Measurements from ENCODE around the gene ERC2.

The ERC2 gene

DNA sequence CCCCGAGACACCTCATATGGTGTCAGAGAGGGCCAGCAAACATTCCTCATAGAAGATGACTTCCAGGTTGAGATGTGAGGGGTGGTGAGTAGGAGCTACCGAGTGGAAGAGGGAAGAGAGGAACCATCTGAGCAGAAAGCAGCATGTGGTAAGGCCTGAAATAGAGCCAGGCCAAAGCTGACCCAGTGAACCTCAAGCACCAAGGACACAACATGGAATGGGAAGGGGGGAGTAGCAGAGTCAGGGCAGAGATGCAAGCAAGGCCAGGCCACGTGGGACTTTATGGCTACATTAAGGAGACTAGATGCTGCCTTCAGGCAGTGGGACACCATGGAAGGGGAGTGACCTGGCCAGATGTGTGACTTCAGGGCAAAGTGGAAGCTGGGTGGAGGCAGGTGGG, 942.8 kb downstream of the ERC2 start:
- Histone ChIP-seq H3K4me1 (ENCODE audit: control insufficient read depth, insufficient read depth, low read length) (peaks cover 6% of the 10 kb centered on the region), H3K27me3 (ENCODE audit: control insufficient read depth, insufficient read depth, low read length) (no peaks in the 10 kb centered on the region), H3K9ac (ENCODE audit: low read length) (no peak overlapping the region), H3K27ac (ENCODE audit: low read depth, low read length) (no peak overlapping the region), H3K4me3 (ENCODE audit: low read length) (no peak overlapping the region), H3K36me3 (ENCODE audit: control insufficient read depth, insufficient read depth, low read length) (no peaks in the 10 kb centered on the region)

DNA sequence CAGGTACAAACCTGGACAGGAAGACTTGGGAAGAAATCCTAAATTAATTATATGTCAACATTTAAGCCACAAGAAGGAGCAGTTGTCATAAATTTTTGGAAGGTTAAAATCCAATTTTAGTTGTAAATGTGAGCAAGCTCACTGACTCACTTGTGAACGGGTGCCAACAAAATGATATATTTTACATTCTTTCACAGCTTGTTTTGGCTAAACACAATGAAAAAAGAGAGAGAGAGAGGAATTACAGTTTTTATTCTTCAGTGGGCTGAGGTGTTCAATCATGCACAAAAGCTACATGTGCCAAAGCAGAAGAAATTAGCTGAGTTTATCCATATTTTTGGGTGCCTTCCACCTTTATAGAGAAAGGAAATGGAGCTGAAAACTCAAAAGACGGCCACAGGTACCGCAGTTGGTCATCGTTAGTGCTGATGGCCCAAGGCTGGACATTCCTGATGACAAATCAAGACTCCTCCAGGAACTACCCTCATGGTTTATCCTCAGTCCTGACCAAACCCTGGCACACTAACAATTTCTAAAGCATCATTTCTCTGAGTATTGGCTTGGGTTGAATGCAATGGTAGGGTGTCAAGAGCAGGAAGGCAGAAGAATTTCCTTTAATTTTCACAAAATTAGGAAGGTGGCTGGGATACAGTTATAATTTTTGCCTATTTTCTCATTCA, 943.6 kb downstream of the ERC2 start:
- no peaks in the 10 kb centered on the region for H3K36me3 ChIP-seq (ENCODE audit: control insufficient read depth, insufficient read depth, low read length)
- no peak overlapping the region for H3K4me3 ChIP-seq (ENCODE audit: low read length)
- peaks cover 6% of the 10 kb centered on the region for H3K4me1 ChIP-seq (ENCODE audit: control insufficient read depth, insufficient read depth, low read length)
- no peak overlapping the region for H3K27ac ChIP-seq (ENCODE audit: low read depth, low read length)
- no peak overlapping the region for H3K9ac ChIP-seq (ENCODE audit: low read length)
- no peaks in the 10 kb centered on the region for H3K27me3 ChIP-seq (ENCODE audit: control insufficient read depth, insufficient read depth, low read length)

DNA sequence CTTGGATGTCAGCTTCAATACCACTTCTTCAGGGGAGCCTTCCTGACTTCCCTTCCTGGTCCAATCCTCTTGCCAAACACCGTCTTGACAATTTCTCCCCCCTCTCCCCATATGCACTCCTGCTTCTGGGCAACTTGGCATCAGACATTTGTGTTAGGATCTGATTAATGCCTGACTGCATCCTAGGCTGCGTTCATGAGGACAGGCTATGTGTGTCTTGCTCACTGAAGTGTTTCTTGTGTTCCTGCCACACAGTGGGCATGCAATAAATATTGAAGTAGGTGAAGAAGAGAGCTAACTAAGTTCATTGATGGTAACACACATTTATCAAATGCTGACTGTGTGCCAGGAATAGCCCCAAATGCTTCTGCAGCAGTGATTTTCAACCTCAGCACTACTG, 944.8 kb downstream of the ERC2 start:
- Histone ChIP-seq H3K9ac (ENCODE audit: low read length) (no peak overlapping the region), H3K4me3 (ENCODE audit: low read length) (no peak overlapping the region), H3K4me1 (ENCODE audit: control insufficient read depth, insufficient read depth, low read length) (peaks cover 6% of the 10 kb centered on the region), H3K36me3 (ENCODE audit: control insufficient read depth, insufficient read depth, low read length) (no peaks in the 10 kb centered on the region), H3K27me3 (ENCODE audit: control insufficient read depth, insufficient read depth, low read length) (no peaks in the 10 kb centered on the region), H3K27ac (ENCODE audit: low read depth, low read length) (no peak overlapping the region)

DNA sequence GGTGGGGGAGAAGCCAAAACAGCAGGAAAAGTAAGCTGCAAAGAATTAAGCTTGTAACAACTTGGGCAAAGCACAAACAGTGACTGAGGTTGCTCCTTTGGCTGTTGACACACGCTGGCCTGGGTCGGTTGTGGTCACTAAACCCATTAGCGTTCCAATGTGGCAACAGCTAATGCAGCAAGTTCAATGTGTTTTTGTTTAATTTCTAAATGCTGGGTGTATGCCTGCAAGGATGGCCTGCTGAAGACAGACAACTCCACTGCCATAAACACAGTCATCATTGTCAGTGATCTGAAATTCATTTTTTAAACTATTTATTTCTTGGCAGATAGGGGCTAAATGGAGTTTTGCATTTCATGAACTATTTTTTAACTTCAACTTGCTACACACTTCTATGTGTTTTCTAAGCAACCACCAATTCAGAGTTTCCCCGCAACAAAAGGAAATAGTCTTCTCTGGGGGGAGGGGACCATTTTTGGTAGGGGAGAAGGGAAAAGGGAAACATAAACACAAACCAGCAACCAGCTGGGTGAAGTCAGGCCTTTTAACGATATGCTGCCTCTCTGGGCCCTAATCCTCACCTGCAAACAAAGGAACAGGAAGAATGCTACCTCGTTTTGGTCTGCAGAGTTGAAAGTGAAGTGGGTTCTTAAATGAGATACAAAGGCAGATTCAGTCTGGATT, 946.4 kb downstream of the ERC2 start:
- no peak overlapping the region for H3K9ac ChIP-seq (ENCODE audit: low read length)

DNA sequence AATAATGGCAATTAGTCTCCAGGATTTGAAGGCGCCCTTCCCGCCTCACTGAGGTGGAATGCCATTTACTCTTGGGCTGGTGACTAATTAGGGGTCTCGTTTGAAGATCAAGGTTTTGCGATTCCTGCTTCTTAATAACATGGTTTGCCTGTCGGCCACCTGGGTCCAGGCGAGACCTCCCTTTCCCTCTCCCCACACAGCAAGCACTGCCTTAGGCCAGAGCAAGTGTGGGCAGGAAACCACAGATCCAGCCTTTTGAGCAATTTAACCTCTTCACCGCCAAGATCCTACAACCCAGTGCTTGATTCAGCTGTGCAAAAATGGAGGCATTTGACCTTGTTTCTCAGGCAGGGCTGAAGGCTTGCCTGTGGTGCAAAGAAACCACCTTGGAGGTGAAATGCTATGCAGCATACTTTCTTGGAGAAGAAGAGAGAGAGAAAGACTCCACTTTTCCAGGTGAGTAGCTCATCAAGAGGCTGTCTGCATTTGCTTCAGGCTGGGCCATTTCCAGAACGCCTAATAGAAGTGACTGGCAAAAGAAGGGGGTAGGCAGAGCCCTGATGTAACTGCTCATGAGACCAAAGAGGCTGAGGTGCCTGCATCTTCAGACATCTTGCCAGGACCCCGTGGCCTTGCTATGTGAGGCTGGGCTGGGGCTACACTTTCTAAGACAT, 947.1 kb downstream of the ERC2 start:
- no peaks in the 10 kb centered on the region for H3K27me3 ChIP-seq (ENCODE audit: control insufficient read depth, insufficient read depth, low read length)
- H3K27ac ChIP-seq (ENCODE audit: low read depth, low read length): no peak overlapping the region
- no peaks in the 10 kb centered on the region for H3K36me3 ChIP-seq (ENCODE audit: control insufficient read depth, insufficient read depth, low read length)
- H3K4me1 ChIP-seq (ENCODE audit: control insufficient read depth, insufficient read depth, low read length): peaks cover 6% of the 10 kb centered on the region
- H3K9ac ChIP-seq (ENCODE audit: low read length): no peak overlapping the region
- no peak overlapping the region for H3K4me3 ChIP-seq (ENCODE audit: low read length)

More for the DNA sequence above, 946.4 kb downstream of the ERC2 start:
- H3K4me1 ChIP-seq (ENCODE audit: control insufficient read depth, insufficient read depth, low read length): peaks cover 6% of the 10 kb centered on the region
- H3K27ac ChIP-seq (ENCODE audit: low read depth, low read length): no peak overlapping the region
- no peak overlapping the region for H3K4me3 ChIP-seq (ENCODE audit: low read length)
- no peaks in the 10 kb centered on the region for H3K36me3 ChIP-seq (ENCODE audit: control insufficient read depth, insufficient read depth, low read length)
- no peaks in the 10 kb centered on the region for H3K27me3 ChIP-seq (ENCODE audit: control insufficient read depth, insufficient read depth, low read length)

DNA sequence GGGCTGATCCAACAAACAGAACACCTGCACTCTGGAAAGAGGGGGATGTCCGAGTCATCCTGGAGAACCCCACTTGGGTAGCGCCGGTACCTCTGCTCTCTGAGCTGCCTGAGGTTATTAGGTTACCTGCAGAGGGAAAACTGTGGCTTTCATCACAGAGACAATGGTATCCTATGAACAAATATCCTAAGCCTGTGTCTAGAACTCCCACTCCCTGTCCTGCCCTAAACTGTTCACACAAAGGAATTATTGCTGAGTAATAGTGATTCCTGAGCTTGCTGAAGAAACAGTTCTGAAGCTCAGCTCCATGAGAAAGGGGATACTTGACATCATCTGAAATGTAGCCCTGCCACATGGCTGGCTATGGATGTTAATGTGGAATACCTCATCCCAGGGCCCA, 949.2 kb downstream of the ERC2 start:
- no peaks in the 10 kb centered on the region for H3K27me3 ChIP-seq (ENCODE audit: control insufficient read depth, insufficient read depth, low read length)
- H3K36me3 ChIP-seq (ENCODE audit: control insufficient read depth, insufficient read depth, low read length): no peaks in the 10 kb centered on the region
- no peak overlapping the region for H3K9ac ChIP-seq (ENCODE audit: low read length)
- H3K4me1 ChIP-seq (ENCODE audit: control insufficient read depth, insufficient read depth, low read length): peaks cover 2% of the 10 kb centered on the region
- H3K27ac ChIP-seq (ENCODE audit: low read depth, low read length): no peak overlapping the region
- H3K4me3 ChIP-seq (ENCODE audit: low read length): no peak overlapping the region

DNA sequence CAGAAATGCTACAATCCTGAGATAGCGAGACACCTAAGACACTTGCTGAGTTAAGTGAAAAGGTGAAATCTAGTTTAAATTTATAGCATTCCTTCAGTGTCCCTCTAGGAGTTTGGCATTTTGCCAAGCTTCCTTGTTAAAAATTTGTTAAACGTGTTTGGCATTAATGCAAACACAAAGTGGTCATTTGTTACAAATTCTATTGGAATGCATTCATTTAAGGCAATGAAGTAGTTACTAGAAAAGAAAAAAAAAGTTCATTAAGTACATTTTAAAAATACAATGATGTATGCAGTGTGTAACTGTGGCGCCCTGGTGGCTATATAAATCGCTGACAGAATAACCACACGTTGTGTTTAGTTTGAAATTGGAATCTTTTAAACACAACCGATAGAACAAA, 949.8 kb downstream of the ERC2 start:
- no peak overlapping the region for H3K27ac ChIP-seq (ENCODE audit: low read depth, low read length)
- H3K4me1 ChIP-seq (ENCODE audit: control insufficient read depth, insufficient read depth, low read length): no peaks in the 10 kb centered on the region
- H3K36me3 ChIP-seq (ENCODE audit: control insufficient read depth, insufficient read depth, low read length): no peaks in the 10 kb centered on the region
- H3K4me3 ChIP-seq (ENCODE audit: low read length): no peak overlapping the region
- H3K9ac ChIP-seq (ENCODE audit: low read length): no peak overlapping the region
- H3K27me3 ChIP-seq (ENCODE audit: control insufficient read depth, insufficient read depth, low read length): no peaks in the 10 kb centered on the region

DNA sequence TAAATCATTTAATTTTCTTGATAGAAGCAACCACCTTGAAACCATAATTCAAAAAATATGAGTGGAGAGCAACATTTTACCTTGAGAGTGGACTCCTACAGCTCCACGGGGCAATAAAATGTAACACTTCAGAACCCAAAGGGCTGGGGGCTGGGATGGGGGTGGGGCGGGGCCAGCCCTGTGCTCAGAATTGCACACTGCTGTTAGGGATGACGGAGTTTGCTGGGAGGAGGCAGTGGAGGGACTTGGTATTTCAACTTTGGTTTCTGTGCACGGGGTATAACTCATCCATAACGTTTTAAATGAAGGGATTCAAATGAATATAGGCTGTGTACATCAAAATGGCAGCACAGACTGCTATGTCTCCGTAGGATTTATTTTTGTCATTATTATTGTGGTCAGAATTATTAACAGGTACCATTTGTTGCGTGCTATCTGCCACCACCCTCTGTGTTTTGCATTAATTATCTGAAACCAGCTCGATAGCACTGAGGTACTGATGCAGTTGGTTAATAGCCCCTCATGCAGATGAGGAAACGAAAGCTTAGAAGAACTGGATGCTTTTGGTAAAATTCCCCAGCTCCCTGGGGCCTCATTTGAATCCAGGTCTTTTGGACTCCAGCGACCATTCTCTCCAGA, 951.8 kb downstream of the ERC2 start:
- no peak overlapping the region for H3K4me3 ChIP-seq (ENCODE audit: low read length)
- no peak overlapping the region for H3K9ac ChIP-seq (ENCODE audit: low read length)
- H3K27me3 ChIP-seq (ENCODE audit: control insufficient read depth, insufficient read depth, low read length): no peaks in the 10 kb centered on the region
- H3K27ac ChIP-seq (ENCODE audit: low read depth, low read length): no peak overlapping the region
- peaks cover 5% of the 10 kb centered on the region for H3K4me1 ChIP-seq (ENCODE audit: control insufficient read depth, insufficient read depth, low read length)
- no peaks in the 10 kb centered on the region for H3K36me3 ChIP-seq (ENCODE audit: control insufficient read depth, insufficient read depth, low read length)

DNA sequence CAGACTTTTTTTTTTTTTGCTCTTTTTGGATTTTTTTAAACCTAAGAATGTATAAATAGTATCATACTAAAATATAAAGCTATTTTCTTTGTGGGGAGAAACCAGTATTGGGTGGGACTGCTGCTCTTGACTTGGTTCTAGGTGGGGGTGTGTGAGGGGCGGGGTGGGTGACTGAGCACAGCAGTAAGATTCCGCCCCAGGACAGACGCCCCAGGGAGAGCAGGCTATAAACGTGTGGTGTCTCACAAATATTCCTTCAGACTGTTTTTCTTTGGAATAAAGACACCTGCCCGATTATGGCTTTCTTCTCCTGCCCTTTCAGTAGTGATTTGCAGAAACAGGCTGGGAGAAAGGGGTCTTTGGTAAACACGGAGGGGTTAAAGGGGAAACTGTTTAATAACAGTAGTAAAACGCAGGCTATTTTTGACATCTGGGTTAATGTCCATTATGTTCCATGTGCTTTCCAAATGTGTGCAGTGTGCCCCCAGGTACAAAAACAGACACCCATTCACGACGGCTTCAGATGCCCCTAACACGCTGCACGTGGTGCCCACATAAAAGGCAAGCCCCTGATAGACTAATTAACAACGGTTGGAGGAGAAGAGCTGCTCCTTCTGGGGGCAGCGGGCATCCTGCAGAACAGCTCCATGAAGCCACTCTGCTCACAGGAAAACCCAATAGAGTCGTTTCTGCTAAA, 952.6 kb downstream of the ERC2 start:
- Histone ChIP-seq H3K36me3 (ENCODE audit: control insufficient read depth, insufficient read depth, low read length) (no peaks in the 10 kb centered on the region), H3K9ac (ENCODE audit: low read length) (no peak overlapping the region), H3K4me1 (ENCODE audit: control insufficient read depth, insufficient read depth, low read length) (peaks cover 5% of the 10 kb centered on the region), H3K27ac (ENCODE audit: low read depth, low read length) (no peak overlapping the region), H3K27me3 (ENCODE audit: control insufficient read depth, insufficient read depth, low read length) (no peaks in the 10 kb centered on the region), H3K4me3 (ENCODE audit: low read length) (no peak overlapping the region)

DNA sequence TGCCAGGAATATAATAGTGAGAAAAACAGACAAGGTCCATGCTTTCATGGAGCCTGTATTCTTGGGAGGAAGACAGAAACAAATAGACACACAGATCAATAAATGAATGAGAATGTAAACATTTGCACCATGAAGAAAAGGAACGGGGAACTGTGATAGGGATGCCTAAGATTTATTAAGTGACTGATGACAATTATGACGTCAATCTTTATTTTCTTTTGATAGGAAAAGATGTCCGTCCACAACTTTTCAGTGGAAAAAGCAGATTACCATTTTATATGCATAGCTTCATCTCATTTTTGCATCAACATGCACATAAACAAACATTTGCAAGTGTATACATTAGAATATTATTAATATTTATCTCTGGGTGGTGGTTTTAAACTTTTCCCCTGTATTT, 953.3 kb downstream of the ERC2 start:
- Histone ChIP-seq H3K4me1 (ENCODE audit: control insufficient read depth, insufficient read depth, low read length) (peaks cover 5% of the 10 kb centered on the region), H3K4me3 (ENCODE audit: low read length) (no peak overlapping the region), H3K27ac (ENCODE audit: low read depth, low read length) (no peak overlapping the region), H3K27me3 (ENCODE audit: control insufficient read depth, insufficient read depth, low read length) (no peaks in the 10 kb centered on the region), H3K36me3 (ENCODE audit: control insufficient read depth, insufficient read depth, low read length) (no peaks in the 10 kb centered on the region), H3K9ac (ENCODE audit: low read length) (no peak overlapping the region)

DNA sequence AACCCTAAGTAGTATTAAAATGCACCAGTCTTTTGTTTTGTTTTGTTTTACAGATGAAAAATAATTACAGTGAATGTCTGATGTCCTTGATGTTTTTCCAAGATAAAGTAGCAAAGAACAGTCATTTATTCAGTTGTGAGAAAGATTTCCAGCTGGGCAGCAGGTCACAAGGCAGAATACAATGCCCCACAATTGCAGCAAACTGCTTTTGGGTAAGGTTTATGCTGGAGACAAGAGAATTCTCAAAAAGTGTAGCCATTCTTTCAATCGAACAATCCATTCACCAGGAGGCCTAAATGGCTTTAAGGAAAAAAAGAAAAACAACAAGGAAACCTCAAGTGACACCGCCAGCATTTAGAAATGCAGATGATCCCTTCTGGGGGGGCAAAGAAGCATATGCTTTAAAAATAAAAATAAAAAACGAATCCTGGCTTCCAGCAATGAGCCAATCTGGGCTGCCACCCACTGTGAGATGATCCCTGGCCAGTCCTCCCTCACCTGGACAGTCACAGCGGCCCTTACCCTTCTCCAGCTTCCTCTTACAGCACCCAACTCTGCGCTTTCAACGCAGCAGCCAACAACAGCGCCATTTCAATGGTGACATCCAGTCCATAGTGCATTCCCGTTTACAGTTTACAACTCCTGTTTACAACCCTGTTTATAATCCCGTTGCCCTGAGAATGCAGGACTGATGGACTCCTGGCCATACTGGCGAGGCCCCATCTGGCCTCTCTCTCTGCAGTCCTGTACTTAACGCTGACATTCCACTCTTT, 955.5 kb downstream of the ERC2 start:
- H3K27me3 ChIP-seq (ENCODE audit: control insufficient read depth, insufficient read depth, low read length): no peaks in the 10 kb centered on the region
- no peak overlapping the region for H3K27ac ChIP-seq (ENCODE audit: low read depth, low read length)
- H3K9ac ChIP-seq (ENCODE audit: low read length): no peak overlapping the region
- no peak overlapping the region for H3K4me3 ChIP-seq (ENCODE audit: low read length)
- H3K36me3 ChIP-seq (ENCODE audit: control insufficient read depth, insufficient read depth, low read length): no peaks in the 10 kb centered on the region
- H3K4me1 ChIP-seq (ENCODE audit: control insufficient read depth, insufficient read depth, low read length): peaks cover 5% of the 10 kb centered on the region
